Activated T-helper 9 cell treated with anti-CD3 and anti-CD28 coated beads, Interleukin-2, amount 50 U/mL, for 16 hours (primary cell): ENCODE results near the gene KLK15.
A peak's percentile ranks its signal among the peaks of the same experiment; 100 is the strongest.
"Not testable (repeated sequence)": the region's sequence is repeated elsewhere in the genome, so short reads cannot be mapped to it uniquely, and the experiment has no call there.

Experiments used
- DNase-seq: peaks from one replicate; pipeline ENCODE4 v3.0.0-alpha.2; 2020; ENCODE audit warnings: low read depth

KLK15 gene

DNA sequence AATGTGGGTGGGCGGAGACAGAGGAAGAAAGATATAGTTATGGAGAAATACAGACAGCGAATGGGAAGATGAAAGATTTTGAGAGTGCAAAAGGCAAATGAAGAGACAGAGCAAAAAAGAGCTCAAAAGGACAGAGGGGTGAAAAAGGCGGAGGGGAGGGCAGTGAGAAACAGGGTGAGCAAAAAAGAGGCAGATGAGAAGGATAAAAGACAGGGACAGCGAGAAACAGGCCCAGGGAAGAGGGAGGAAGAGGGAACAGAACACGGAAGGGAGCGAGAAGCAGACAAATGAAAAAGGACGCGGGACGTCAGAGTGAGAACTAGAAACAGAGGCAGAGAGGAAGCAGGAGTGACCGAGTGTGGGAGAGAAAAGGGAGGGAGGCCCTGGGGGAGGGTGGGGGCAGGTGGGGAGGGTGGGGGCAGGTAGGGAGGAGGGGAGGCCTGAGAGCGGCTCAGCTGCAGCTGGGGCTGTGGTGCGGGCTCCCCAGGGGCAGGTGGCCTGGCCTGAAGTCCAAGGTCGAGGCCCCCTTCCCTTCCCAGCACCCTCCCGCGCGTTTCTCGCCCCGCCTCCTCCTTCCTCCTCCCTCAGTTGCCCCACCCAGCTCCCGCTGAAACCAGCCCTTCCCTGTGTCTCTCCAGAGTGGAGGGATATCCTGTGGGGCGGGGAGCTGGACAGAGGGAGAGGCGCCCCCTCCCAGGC, 12.7 kb downstream of the KLK15 start:
- no peak for DNase-seq

DNA sequence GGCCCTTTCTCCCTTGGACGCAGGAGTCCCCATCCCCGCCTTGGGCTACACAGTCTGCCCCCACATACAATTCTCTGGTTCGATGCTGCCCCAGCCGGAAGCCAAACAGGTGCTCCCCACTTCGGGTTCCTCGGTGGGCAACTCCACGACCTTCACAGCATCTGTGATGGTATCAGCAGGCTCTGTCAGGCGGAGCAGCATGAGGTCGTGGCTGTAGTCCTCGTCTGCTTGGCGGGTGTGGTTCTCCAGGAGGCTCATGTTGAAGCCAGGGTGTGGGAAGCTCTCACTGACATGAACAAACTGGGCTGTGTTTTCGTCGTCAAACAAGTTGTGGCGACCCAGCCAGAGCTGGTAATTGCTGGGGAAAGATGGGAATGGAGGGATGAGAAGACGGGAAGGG, 13.3 kb downstream of the KLK15 start:
- no peak for DNase-seq

DNA sequence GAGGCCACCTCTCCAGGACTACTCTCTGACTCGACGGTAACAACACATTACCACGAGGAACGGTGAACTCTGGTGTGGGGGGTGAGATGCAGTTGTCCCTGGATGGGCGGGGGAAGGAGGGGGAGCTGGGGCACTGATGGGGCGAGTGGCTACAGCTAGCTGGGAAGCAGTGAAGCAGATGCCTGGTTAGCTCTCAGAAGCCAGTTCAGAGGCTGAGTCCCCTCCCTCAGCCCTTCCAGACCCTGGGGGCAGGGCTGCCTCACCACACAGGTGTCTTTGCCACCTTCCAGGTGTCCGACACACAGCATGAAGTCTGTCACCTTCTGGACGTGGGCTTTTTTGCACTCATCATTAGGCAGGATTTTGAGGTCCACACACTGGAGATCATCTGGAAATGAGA, 13.7 kb downstream of the KLK15 start:
- DNase-seq, result no peak

DNA sequence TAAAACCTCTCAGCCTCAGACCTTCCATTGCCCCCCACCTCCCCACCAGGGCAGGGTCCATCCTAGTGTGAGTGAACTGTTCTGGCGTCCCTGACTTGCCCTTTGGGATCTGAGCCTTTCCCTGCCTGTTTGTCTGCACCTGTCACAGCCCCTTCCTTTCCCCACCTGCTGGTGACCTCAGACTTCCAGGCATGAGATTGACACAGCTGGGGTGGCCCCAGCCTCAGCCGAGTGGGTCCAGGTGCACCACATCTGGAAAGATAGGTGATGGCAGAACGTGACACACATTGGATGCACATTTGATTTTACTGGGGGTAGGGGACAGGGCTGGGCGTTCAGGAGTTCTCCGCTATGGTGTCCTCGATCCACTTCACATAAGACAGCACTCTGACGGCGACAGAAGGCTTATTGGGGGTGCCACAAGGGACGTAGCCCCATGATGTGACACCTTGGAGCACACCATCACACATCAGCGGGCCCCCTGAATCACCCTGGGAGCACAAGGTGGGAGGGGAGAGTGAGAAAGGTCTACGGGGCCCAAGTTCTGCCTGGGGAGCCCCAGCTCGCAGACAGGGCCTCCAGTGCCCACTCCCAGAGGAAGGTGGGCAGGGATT, 14.4 kb downstream of the KLK15 start:
- DNase-seq, result no peak

DNA sequence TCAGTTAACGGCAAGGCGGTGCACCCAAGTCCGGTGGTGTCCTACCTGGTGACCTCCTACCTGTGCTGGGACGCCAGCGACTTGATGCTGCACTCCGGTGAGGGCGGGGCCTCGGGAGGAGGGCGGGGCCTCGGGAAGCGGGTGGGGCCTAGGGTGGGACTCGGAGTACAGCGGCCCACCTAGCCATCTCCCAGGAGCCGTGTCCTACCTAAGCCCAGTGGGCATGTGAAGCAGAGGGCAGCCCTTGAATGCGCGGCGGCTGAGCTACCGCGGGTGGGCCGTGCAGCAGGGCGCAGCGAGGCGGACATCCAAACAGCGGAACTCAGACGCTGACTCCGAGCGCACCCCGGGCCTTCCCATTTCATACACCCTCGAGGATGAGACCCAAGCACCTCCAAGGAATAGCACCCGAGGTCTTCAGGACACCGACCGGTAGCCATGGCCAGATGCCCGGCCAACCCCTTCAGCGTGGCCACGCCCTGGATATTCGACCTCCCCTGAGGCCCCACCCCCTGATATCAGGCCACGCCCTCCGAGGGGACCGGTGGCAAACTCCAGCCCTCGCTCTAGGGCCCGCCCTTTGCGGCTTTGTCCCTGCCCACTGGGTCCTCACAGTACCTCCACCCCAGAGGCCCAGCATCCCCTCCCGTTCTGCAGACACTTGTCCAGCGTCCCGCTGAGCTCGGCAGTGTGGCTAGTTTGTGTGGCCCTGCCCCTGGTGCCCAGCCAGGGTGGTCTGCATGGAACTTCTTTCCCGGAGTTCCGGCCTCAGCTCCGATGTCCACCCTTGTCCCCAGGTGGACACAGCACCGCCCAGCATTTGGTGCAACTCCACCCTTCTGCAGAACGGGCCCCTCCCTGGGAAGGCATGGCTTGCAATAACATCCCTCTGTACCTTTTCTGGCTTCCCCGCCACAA, 15.2 kb downstream of the KLK15 start:
- no peak for DNase-seq

DNA sequence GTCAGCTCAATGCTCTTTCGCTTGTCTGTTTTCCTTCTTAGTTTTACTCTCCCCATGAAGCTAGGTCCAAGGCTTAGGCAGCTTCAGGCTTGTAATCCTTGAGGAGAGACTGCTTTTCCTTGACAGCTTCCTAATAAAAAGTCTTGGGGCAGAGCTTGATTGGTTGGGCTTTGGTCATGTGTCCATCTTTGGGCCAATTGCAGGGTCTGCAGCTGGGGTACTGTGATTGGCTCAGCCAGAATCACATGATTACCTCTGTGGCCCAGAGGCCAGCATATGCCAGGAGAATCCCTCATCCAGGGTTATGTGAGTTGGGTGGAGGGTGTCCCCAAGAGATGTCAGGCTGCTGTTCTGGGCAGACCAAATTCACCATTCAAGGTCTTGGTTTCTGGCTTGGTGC, 17.9 kb downstream of the KLK15 start:
- no peak for DNase-seq

DNA sequence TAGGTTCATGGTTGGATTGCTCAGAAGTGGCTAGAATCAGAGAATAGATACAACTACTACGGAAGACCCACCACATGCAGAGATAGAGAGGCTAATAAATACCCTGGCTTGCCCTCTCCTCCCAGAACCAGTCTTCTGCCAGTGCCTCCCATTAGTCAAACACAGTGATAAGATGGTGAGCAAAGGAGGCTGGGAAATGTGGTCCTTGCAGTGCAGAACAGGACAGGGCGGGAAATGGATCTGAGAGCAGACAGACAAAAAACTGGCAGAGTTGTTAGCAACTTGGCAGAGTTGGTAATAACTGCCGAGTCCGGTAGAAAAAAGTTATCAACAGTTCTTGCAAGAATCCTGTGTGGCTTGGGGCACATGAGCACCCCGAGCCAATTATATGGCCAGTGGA, 18.5 kb downstream of the KLK15 start:
- DNase-seq, result no peak

DNA sequence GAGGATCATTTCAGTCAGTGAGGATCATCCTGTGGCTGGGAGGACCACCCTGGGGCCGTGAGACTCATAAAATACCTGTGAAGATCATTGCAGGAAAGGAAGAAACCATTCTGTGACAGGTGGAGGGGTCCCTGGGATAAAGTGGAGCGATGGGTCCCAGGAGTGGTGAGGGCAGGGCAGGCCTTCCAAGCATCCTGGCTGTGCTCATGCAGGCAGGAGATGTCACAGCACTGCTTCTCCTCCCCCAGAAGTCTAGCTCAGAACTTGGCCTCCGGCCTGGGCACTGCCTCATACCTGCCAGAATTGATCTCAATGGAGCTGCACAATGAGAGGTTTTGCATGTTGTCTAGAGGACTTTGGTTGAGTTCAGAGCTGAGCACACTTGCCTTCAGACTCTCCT, 20.9 kb downstream of the KLK15 start:
- no peak for DNase-seq

DNA sequence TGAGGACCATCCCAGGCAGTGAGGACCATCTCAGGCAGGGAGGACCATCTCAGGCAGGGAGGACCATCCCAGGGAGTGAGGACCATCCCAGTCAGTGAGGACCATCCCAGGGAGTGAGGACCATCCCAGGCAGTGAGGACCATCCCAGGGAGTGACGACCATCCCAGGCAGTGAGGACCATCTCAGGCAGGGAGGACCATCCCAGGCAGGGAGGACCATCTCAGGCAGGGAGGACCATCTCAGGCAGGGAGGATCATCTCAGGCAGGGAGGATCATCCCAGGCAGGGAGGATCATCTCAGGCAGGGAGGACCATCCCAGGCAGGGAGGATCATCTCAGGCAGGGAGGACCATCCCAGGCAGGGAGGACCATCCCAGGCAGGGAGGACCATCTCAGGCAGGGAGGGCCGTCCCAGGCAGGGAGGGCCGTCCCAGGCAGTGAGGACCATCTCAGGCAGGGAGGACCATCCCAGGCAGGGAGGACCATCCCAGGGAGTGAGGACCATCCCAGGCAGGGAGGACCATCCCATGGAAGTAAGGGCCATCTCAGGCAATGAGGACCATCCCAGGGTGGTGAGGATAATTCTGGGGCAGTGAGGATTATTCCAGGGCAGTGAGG, 21.6 kb downstream of the KLK15 start:
- not testable (repeated sequence) for DNase-seq

DNA sequence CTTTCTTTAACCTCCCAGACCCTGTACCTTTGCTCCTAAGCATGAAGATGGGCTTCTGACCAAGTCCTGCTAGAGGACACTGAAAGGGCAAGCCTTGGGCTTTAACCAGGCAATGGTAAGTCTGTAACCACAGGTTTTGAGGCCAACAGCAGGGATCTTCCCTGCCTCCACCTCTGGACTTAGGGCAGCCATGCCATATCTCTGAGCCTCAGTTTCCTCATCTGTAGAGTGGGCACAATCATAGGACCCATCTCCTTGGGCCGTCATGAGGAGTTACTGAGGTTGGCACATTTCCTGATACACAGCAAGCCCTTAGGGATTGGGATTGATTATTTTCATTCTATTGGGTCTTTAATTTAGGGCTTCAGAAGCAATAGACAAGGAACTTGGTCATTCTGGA, 24.5 kb downstream of the KLK15 start:
- no peak for DNase-seq

DNA sequence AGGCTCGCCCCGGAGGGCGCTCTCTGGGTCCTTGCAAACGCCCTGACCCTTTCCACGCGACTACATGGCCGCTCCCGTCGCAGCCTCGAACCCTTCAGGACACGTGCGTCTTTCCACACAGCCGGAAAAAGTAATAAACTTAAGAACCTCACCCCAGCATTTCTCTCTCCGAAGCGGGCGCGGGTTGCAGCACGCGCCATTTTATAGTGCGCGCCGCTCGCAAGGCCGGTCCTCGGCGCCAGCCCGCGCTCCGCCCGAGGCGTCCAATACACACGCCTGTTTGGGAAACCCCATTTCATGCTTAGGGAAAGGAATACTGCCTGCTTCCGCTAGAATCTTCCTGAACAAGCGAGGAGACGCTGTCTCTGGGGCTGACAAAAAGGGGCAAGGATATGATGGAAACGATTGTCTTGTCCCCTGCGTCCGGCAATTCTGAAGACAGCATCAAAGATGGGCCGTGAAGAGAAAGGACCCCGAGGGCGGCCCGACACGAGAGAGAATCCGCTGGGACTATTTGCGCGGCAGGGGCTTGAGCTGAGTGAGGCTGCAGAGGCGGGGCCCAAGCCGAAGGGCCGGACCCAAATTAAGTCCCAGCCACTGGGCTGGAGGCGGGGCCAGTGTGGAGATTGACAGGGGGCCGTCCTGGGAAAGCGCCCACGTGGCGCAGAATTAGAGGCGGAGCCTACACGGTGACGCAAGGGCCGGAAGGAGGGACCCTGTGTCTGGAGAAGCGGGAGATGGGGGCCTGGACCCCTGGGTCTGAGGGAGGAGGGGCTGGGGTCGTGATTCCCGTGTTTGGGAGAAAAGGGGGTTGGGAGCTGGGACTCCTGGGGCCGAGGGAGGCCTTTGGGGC, 28.7 kb downstream of the KLK15 start:
- DNase-seq, result peak; percentile 96

DNA sequence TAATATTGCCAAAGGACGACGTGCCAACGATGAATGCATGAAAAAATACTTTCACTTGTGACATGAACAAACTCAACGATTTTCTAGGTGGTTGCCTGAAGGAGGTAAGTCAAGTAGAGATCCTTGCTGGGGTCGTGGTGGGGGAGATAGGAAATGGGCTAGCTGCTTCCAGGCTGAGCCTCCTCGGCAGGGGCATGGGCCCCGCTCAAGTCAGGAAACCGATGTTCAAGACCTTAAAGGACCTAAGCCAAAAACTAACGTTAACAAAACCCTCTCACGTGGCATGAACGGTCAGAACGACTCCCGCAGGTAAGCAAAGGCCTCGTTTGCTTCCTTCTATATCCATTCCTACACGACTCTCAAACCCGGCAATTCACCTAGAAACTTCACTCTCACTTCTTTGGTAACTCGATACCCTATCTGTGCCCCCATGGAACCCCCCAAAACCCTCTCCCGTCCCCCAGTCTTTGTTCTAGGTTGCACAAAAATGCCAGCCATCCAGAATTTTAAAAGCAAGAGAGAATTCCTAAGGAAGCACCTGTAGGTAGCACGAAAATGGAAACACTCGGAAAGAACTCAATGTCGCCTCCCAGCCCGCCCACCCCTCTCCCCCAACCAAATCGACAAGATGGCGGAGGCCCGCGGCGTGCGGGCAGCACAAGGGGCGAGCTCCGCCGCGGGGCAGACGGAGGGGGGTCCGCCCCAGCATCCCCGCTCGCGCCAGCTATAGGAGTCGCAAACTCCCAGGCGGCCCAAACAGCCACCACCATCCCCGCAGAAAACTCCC, 29.5 kb downstream of the KLK15 start:
- peak; percentile 19 for DNase-seq

DNA sequence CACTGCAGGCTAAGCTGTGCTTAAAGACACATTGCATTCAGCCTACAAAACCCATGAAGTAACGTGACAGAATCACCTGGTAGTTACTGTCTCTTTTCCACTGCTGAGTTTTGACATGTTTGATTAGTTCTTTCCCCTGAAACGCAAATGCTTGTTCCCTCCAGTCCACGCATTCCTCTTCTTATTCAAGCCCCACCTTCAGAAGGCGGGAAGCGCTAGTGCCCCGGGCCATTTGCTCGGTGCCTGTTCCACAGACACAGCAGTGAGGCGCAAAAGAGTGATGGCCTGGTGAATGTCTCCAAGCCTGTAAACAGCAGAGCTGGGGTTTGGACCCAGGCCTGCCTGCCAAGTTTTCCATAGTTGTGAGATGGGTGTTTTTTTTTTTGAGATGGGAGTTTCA, 32.3 kb downstream of the KLK15 start:
- DNase-seq, result no peak

DNA sequence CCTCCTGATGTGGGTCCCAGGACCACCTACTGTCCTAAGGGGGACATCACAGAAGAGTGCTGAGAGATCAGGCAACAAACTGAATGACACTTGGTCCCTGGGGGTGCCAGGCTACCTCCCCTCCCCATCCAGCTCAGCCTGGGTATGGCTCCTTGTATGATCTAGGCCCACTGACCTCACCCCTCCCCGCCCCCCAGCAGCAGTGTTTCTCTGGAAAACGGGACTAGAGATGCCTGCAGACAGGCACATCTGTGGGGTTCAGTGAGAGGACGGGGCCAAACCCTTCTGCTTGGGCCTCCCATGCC, 33.9 kb downstream of the KLK15 start:
- DNase-seq, result no peak

DNA sequence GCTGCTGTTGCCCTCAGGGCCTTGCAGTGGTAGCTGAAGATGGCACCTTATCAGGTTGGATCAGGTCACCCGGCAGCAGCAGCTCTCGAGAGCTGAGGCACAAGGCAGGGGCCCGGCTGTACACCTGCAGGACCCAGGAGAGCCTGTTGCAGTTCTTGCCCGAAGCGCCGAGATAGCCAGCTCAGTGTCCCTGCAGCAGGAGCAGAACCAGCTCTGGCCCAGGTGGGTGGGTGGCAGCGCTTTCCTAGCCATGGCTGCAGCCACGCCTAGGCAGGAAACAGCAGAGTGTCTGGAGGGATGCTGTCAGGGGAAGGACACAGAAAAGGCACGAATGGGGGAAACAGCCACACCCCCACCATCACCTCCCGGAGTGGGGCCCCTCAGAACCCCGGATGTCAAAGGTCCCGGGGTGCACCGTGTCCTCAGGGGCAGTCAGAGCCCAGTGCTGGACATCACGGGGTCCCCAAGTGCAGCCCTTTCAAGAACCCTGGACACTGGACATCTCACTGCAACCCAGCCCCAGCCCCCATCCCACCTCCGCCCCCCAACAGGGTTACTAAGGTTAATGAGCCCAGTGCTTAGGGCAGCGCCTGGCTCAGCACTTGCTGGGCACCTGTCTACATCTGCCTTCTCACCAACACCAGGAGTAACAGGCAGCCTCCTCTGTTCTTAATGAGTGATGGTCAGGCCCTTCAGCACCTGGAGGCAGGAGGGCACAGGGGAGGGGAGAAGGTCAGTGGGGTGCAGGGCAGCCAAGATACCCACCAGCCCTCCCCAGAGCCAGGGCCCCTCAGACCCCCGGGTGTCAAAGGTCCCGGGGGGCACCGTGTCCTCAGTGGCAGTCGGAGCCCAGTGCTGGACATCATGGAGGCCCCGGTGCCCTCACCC, 34.5 kb downstream of the KLK15 start:
- DNase-seq, result no peak

DNA sequence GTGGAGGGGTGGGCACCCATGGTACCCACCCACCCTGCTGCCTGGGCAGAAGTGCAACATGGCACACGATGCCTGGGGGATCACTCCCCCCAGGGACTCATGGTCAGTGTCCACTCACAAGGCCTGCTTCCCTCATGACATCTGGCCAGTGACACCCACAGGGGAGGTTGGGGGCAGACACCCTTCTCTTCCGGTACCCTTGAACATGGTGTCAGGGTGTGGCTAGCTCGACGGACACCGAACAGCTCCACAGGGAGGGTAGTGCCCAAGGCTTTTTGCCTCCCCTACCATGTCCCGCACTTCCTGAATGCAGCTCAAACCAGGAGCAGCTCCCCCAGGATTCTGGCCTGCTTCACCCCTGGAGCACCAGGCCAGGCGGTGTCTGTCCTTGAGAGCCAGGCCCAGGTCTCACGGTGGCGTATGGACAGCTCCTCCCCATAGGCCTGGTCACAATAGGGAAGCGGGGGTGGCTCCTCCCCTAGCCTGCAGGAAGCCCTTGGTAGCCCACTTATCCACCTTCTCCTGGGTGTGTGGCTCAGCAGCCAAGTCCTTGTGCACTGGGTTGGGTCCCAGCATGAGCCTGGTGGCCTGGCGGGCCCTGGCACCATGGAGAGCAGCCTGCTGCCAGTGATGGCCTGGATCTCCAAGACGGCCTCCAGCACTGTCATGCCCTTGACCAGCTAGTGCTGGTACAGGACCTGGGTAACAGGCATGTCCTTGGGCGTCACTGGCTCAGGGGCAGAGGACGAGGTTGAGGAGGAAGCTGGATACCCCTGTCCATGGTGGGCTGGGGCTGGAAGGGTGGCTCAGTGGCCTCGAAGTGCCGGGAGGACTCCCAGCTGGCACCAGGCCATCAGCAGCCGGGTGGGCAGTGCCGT, 35.4 kb downstream of the KLK15 start:
- no peak for DNase-seq

DNA sequence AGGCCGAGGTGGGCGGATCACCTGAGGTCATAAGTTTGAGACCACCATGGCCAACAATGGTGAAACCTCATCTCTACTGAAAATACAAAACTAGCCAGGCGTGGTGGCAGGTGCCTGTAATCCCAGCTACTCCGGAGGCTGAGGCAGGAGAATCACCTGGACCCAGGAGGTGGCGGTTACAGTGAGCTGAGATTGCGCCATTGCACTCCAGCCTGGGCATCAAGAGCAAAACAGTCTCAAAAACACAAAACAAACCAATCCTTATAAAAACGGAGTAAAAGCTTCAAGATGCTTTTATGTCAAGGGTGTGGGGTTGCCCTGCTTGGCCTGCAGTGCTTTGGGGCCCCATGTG, 36.0 kb downstream of the KLK15 start:
- no peak for DNase-seq

DNA sequence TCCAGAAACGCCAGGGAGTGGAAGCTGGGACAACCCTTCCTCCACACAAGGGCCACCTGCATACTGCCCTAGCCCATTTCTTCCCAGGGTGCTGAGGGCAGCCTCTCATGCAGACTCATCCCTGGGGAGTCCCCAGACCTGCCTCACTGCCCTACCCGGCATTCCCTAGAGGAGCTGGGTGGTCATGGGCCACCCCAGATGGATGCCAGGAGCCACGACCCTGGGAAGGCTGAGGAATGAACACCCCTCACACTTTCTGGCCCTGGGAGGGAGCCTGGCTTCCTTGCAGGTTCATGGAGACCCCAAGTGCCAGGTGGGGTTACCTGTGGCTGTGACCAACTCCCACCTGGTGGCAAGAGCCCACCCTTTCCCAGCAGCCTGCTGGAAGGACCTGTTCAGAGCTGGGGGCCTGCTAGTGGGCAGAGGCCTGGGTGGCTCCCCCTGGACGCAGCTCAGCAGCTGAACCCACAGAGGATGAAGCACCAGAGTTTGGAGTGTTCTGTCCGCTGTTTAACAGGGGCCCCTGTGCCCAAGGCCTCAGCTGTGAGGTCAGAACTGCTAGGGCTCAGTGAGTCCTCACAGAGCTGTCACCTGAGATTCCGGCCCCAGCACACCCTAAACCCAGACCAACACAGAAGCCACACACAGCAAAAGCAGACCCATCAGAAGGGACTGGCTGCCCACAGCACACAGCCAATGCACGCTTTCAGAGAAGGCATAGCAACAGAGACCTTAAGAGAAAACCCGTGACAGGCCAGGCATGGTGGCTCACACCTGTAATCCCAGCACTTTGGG, 36.5 kb downstream of the KLK15 start:
- DNase-seq, result no peak
